ENCODE measurements around the gene EN1. TPM values are rescaled to one million over a fixed set of nuclear protein-coding genes. Genes with fewer than 3 reads are reported as not detected.

The EN1 gene
- total RNA-seq, 1 donor from 2014 or later: not detected

DNA sequence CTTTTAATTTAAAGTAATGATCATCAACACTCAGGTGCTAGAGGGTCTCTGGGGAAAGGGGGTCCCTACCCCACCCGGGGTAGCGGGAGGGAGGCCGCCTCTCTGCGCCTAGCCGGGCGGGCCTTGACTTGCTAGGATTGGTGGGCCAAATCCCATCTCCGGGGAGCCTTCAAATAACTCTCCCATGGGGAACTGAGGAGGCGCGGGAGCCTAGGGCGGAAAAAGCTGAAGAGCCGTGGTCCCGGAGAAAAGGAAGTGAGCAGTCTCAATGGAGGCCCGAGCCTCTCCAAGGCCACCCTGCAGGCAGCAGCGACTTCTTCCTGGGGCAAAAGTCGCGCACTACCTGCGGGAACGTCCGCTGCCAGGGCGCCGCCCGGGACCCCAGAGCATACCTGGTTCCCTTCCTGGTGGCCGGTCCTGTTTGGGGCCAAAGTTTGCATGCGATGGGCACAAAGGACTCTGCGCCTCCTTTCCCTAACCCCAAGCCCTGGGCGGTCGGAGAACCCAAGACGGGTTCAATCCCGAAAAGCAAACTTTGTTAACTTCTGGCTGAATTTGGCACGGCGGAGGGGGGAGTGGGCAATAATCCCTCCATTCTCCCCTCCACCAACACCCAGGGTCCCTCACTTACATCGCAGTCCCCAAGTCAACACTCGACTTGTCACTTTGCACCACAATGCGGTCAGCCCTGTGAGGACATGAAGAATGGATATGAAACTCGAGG is 13.6 kb downstream of the EN1 start:
- Mint-ChIP-seq H3K9me3 (no peaks in the 10 kb centered on the region), H3K4me1 (peaks cover 38% of the 10 kb centered on the region), H3K27me3 (ENCODE audit: insufficient read depth, low read depth) (peaks cover 74% of the 10 kb centered on the region), H3K4me3 (peak overlapping the region; percentile 76), H3K27ac (no peak overlapping the region), H3K36me3 (no peaks in the 10 kb centered on the region)
- Histone ChIP-seq H3K4me3 (peak overlapping the region; percentile 0), H3K36me3 (no peaks in the 10 kb centered on the region), H3K9me3 (ENCODE audit: low read depth) (no peaks in the 10 kb centered on the region), H3K79me2 (ENCODE audit: low read depth) (no peaks in the 10 kb centered on the region), H3K4me1 (peaks cover 23% of the 10 kb centered on the region), H3K4me2 (peak overlapping the region; percentile 95), H3K9ac (no peak overlapping the region), H4K20me1 (ENCODE audit: low read depth) (peaks cover 90% of the 10 kb centered on the region), H3K27me3 (peaks cover 100% of the 10 kb centered on the region), H3K27ac (no peak overlapping the region), H2AFZ (replicated peaks) (no peak overlapping the region), H3F3A (ENCODE audit: low read depth) (no peaks in the 10 kb centered on the region)
- peak; percentile 94 for TF ChIP-seq EZH2 (IDR thresholded peaks at IDR 0.05)
- peak; percentile 92 for TF ChIP-seq EZH2phosphoT487 (IDR thresholded peaks at IDR 0.05)
- TF ChIP-seq, protein P1, sequence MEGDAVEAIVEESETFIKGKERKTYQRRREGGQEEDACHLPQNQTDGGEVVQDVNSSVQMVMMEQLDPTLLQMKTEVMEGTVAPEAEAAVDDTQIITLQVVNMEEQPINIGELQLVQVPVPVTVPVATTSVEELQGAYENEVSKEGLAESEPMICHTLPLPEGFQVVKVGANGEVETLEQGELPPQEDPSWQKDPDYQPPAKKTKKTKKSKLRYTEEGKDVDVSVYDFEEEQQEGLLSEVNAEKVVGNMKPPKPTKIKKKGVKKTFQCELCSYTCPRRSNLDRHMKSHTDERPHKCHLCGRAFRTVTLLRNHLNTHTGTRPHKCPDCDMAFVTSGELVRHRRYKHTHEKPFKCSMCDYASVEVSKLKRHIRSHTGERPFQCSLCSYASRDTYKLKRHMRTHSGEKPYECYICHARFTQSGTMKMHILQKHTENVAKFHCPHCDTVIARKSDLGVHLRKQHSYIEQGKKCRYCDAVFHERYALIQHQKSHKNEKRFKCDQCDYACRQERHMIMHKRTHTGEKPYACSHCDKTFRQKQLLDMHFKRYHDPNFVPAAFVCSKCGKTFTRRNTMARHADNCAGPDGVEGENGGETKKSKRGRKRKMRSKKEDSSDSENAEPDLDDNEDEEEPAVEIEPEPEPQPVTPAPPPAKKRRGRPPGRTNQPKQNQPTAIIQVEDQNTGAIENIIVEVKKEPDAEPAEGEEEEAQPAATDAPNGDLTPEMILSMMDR (IDR thresholded peaks at IDR 0.05): no peak
- DNase-seq (ENCODE audit: low spot score): peak; percentile 49

DNA sequence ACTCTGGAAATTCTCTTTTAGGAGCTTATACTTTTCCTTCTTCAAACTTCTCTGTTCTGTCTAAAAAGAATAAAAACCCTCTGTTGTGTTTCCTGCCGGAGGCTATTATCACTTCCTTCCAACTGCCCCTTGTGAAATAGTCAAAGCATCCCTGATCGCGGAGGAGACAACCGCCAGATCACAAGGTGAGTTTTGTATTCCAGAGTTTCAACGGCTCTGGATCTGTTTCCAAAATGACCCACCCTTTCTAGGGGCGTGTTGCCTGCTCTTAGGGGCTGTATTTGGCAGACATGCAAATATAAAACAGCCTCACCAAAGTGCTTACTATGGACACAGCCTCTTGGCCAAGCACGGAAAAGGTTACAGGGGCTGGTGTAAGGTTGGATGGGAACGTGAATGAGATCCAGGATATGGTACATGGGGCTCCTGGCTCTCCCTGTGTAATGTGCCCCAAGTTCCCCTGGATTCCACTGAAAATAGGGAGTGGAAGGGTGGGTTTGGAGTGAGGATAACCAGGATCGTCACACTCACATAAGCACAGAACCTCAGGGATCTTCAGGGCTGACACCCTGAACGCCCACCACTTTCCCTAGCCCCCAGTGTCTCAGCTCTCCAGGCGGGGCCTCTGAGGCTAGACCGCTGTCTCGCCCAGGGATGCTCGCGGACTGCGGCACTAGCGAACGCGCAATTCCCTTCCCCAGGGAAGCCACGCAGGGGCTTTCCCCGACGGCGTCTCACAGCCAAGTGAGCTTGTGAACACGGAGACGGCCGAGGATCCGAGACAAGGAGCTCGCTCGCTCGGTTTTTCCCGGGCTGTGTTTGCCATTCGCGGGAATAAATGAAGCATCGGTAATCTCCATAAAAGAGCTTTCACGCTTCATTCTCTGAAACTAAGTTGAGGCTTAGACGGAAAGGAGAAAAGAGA is 14.4 kb downstream of the EN1 start:
- Mint-ChIP-seq H3K27ac (no peak overlapping the region), H3K4me1 (peaks cover 38% of the 10 kb centered on the region), H3K4me3 (peak overlapping the region; percentile 74), H3K36me3 (no peaks in the 10 kb centered on the region), H3K9me3 (no peaks in the 10 kb centered on the region), H3K27me3 (ENCODE audit: insufficient read depth, low read depth) (peaks cover 69% of the 10 kb centered on the region)
- no peaks in the 10 kb centered on the region for H3K36me3 ChIP-seq
- H4K20me1 ChIP-seq (ENCODE audit: low read depth): peaks cover 82% of the 10 kb centered on the region
- peak; percentile 62 for DNase-seq (ENCODE audit: low spot score)
- peak overlapping the region; percentile 51 for H3K4me2 ChIP-seq
- no peaks in the 10 kb centered on the region for H3K9me3 ChIP-seq (ENCODE audit: low read depth)
- H3K27me3 ChIP-seq: peaks cover 100% of the 10 kb centered on the region
- peak overlapping the region; percentile 0 for H3K4me3 ChIP-seq
- TF ChIP-seq EZH2phosphoT487 (IDR thresholded peaks at IDR 0.05) (no peak), EZH2 (IDR thresholded peaks at IDR 0.05) (no peak)
- TF ChIP-seq, protein P1 (IDR thresholded peaks at IDR 0.05): no peak
- H3K27ac ChIP-seq: no peak overlapping the region
- H3K79me2 ChIP-seq (ENCODE audit: low read depth): no peaks in the 10 kb centered on the region
- H3F3A ChIP-seq (ENCODE audit: low read depth): no peaks in the 10 kb centered on the region
- H3K9ac ChIP-seq: no peak overlapping the region
- no peak overlapping the region for H2AFZ ChIP-seq (replicated peaks)
- H3K4me1 ChIP-seq: peaks cover 23% of the 10 kb centered on the region

DNA sequence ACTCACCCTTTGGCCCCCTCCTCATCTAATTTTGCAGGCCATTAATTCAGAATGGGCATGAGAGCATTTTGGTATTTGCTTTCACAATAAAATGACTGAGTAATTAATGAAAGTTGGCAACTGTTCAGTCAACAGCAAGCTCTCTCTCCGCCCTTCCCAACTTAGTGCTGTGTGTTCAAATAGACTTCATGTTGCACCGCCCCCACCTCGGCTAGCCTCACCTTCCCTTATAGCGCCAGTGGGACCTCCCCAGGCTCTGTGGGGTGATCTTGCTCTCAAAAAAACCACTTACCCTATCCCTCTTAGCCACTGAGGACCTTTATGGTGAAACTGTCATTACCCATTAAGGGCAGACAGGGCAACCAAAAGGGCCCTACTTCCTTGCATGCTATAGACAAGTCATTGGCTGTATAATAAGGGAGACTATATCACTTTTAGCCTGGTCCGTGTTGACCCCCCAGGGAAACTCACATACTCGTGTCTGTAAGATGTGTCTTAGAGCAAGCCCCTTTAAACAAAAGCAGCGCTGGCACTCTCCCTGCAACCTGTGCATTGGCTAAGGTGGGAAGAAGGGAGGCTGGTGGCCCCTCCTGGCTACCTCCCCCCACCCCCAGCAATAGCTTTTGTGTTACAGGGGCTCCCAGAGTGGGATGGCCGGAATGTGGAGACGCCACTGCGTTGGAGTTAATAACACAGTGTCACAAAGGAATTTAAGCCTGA is 15.2 kb downstream of the EN1 start:
- Histone ChIP-seq H3K4me3 (no peak overlapping the region), H3K4me1 (peaks cover 23% of the 10 kb centered on the region), H3K9ac (no peak overlapping the region), H4K20me1 (ENCODE audit: low read depth) (peaks cover 74% of the 10 kb centered on the region), H3K27ac (no peak overlapping the region), H3K27me3 (peaks cover 100% of the 10 kb centered on the region), H3K79me2 (ENCODE audit: low read depth) (no peaks in the 10 kb centered on the region), H3K4me2 (no peak overlapping the region), H3K9me3 (ENCODE audit: low read depth) (no peaks in the 10 kb centered on the region), H2AFZ (replicated peaks) (no peak overlapping the region), H3F3A (ENCODE audit: low read depth) (no peaks in the 10 kb centered on the region), H3K36me3 (no peaks in the 10 kb centered on the region)
- Mint-ChIP-seq H3K27ac (no peak overlapping the region), H3K36me3 (no peaks in the 10 kb centered on the region), H3K4me3 (no peak overlapping the region), H3K4me1 (peaks cover 35% of the 10 kb centered on the region), H3K9me3 (no peaks in the 10 kb centered on the region), H3K27me3 (ENCODE audit: insufficient read depth, low read depth) (peaks cover 63% of the 10 kb centered on the region)
- peak; percentile 23 for DNase-seq (ENCODE audit: low spot score)
- no peak for TF ChIP-seq EZH2 (IDR thresholded peaks at IDR 0.05)

Data from neural progenitor cell (in vitro differentiated cells).